HCT116 (cell line): Measurements from ENCODE around the gene ACYP2.

ENCODE experiments used
- CEBPB ChIP-seq: IDR thresholded peaks from 2 replicates; pipeline ENCODE4 v1.6.1; 2012; ENCODE audit warnings: low read depth
- CTCF ChIP-seq, 3 experiments: fragments of 200-600 bp in 1 of 3; sonication (generic) in 1 of 3; IDR thresholded peaks in 2 of 3; conservative IDR thresholded peaks in 1 of 3; 2 replicates each; pipeline ENCODE4 v1.5.1; 2012 to 2017; ENCODE audit warnings: low read depth in 2 of 3, low read length in 2 of 3, antibody characterized with exemption in 1 of 3, borderline replicate concordance in 1 of 3, control low read depth in 1 of 3, mild to moderate bottlenecking in 1 of 3, mixed read lengths in 1 of 3, mixed run types in 1 of 3, moderate library complexity in 1 of 3; ENCODE audit not compliant: insufficient read depth in 1 of 3
- EGR1 ChIP-seq: IDR thresholded peaks from 2 replicates; pipeline ENCODE4 v1.6.1; 2012; ENCODE audit warnings: low read depth
- ELF1 ChIP-seq: IDR thresholded peaks from 2 replicates; pipeline ENCODE4 v1.6.1; 2012; ENCODE audit warnings: low read depth, borderline replicate concordance
- EZH2 ChIP-seq: fragments of 200-600 bp; sonication (generic); IDR thresholded peaks from 2 replicates; pipeline ENCODE4 v1.6.1; 2017; ENCODE audit warnings: antibody characterized with exemption, mixed run types
- JUND ChIP-seq: IDR thresholded peaks from 2 replicates; pipeline ENCODE4 v1.6.1; 2012
- POLR2A ChIP-seq: IDR thresholded peaks from 2 replicates; pipeline ENCODE4 v1.7.0; 2011; ENCODE audit warnings: borderline replicate concordance; ENCODE audit not compliant: insufficient read depth, insufficient read length; ENCODE audit errors: extremely low read depth
- POLR2AphosphoS5 ChIP-seq: IDR thresholded peaks from 2 replicates; pipeline ENCODE4 v1.6.1; 2011; ENCODE audit warnings: mild to moderate bottlenecking, low read depth, low read length, moderate library complexity
- RAD21 ChIP-seq: IDR thresholded peaks from 2 replicates; pipeline ENCODE4 v1.6.1; 2012; ENCODE audit warnings: low read depth, mild to moderate bottlenecking
- SIN3A ChIP-seq: IDR thresholded peaks from 2 replicates; pipeline ENCODE4 v1.6.1; 2012; ENCODE audit warnings: low read depth
- SP1 ChIP-seq: IDR thresholded peaks from 2 replicates; pipeline ENCODE4 v1.6.1; 2012; ENCODE audit warnings: low read depth
- TCF7L2 ChIP-seq: IDR thresholded peaks from 2 replicates; pipeline ENCODE4 v1.7.0; 2011; ENCODE audit warnings: borderline replicate concordance, inconsistent platforms; ENCODE audit not compliant: insufficient read depth, insufficient read length; ENCODE audit errors: extremely low read depth
- YY1 ChIP-seq: IDR thresholded peaks from 2 replicates; pipeline ENCODE4 v1.6.1; 2011; ENCODE audit warnings: low read length, low read depth, moderate library complexity, mild to moderate bottlenecking; ENCODE audit not compliant: insufficient replicate concordance; ENCODE audit errors: extremely low read depth
- ZFX ChIP-seq: fragments of 450-650 bp; IDR thresholded peaks from 2 replicates; pipeline ENCODE4 v1.6.1; 2017

- TF ChIP-seq CTCF (IDR thresholded peaks at IDR 0.05 in 2 of 3, conservative IDR thresholded peaks at IDR 0.05 in 1 of 3; ENCODE audit: borderline replicate concordance in 1 of 3, insufficient read depth in 1 of 3, low read depth in 2 of 3, low read length in 2 of 3) (peak in 1 of 3 experiments; percentile 14; a peak in 1 of 6 replicates), CEBPB (no peak), YY1 (peak; percentile 90), POLR2A (peak; percentile 90), ZFX (peak; percentile 99), SIN3A (peak; percentile 34; the same call in 1 of the 2 replicates), POLR2AphosphoS5 (peak; percentile 76), RAD21 (peak; percentile 28), SP1 (no peak), ELF1 (peak; percentile 66), EZH2 (no peak), EGR1 (0 out of 2 replicates have a peak, but pooled peaks have one; percentile 30), JUND (no peak), TCF7L2 (peak; percentile 75)
Observed at GRCh38 chr2:54115284-54116137, at the start of gene ACYP2.
